GM18858 (cell line): Measurements from ENCODE around the gene ANO8.
"Not testable (repeated sequence)": the region's sequence is repeated elsewhere in the genome, so short reads cannot be mapped to it uniquely, and the experiment has no call there.

ENCODE experiments used
- ATAC-seq: cut with Tn5 transposase; IDR thresholded peaks from one replicate; pipeline ENCODE4 v1.9.1; 2021; ENCODE audit not compliant: unreplicated experiment

The ANO8 gene

DNA sequence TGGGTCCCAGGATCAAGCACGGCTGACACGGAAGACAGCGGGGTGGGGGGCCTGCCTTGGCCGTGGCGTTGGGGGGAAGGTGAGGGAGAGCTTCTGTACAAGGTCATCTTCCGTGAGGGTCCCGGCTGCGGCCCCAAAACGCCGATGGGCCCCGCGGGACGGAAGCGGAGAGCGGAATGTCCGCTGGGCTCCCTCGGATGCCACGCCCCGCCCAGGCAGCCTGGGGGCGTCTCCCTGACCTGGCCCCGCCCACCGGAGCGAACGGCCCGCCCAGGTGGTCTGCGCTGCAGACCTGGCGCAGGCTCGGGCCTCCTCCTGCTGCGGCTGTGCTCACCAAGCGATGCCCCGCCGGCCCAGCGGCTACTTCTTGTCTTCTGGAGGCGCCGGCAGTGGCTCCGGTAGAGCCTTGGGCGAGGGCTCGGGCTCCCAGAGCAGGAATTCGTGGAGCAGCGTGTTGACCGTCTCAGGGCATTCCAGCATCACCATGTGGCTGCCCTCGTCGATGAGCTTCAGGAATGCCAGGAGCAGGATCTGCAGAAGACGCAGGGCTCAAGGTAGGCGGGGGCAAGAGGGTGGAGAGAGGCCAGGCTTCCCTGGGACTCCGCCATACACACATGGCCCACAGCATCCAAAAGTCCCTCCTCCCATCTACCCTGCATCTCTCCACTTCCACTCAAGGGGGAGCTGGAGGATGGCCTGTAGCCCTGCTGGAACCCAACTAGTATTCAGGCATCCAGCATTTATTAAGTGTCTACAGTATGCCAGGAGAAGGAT, 42.2 kb downstream of the ANO8 start:
- no peak for ATAC-seq

DNA sequence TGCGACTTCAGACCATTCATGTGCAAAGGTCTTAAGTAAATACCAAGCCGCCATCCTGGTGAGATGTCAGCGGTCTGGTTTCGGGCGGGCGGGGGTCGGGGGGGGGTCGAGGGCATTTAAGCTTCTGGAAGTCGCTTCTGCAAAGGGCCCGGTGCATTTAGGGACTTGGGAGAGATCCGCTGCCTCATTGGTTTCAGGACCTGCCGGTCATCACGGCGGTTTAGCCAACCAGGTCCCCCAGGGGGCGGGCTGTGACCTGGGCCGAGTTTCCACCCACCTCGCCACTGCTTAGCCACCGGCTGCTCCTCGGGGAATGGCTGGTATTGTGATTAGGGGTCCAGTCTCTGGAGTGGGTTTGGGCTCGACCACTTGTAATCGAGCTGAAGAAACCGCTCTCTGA, 45.2 kb downstream of the ANO8 start:
- ATAC-seq = no peak

DNA sequence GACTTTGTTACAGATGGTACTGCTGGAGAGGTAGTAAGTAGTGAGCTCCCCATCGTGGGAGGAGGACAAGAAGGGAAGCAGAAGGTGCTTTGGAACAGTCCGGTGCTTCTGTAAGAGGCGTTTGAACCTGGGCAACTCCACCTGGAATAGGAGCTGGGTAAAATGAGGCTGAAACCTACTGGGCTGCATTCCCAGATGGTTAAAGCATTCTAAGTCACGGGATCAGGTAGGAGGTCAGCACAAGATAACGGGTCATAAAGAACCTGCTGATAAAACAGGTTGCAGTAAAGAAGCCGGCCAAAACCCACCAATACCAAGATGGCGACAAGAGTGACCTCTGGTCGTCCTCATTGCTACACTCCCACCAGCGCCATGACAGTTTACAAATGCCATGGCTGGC, 47.9 kb downstream of the ANO8 start:
- no peak for ATAC-seq

GRCh38 chr19:17286263-17286662, 48.4 kb downstream of the ANO8 start:
- ATAC-seq = no peak

DNA sequence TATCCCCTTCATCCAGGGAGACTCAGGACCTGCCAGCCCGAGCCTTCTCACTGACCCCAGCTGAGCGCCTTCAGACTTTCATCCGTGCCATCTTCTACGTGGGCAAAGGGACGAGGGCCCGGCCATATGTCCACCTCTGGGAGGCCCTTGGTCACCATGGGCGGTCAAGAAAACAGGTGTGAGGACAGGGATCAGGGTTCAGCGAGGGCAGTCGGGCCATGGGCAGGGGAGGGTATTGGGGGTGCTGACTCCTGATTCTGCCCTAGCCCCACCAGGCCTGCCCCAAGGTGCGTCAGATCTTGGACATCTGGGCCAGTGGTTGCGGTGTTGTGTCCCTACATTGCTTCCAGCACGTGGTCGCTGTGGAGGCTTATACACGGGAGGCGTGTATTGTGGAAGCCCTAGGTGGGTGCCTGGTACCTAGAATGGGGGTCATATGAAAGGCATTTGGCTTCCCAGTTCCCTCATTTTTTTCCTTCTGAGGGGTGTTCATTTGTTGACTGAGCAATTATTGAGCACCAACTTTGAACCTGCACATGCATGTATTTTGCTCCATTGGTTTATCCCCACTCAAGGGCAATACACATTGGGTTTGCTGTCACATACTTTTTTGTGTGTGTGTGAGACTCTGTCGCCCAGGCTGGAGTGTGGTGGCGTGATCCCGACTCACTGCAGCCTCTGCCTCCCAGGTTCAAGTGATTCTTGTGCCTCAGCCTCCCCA, 49.1 kb downstream of the ANO8 start:
- no peak for ATAC-seq

DNA sequence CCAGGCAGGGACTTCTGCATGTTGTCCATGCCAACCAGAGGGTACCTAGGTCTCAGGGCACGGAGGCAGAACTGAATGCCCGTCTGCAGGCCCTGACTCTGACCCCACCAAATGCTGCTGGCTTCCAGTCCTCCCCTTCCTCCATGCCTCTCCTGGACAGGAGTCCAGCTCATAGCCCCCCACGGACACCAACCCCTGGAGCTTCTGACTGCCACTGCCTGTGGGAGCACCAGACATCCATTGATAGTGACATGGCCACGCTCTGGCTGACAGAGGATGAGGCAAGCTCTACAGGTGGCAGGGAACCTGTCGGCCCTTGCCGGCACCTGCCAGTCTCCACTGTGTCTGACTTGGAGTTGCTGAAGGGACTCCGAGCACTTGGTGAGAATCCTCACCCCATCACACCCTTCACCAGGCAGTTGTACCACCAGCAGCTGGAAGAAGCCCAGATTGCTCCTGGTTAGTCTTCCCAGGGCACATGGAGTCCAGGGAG, 51.1 kb downstream of the ANO8 start:
- ATAC-seq = no peak

DNA sequence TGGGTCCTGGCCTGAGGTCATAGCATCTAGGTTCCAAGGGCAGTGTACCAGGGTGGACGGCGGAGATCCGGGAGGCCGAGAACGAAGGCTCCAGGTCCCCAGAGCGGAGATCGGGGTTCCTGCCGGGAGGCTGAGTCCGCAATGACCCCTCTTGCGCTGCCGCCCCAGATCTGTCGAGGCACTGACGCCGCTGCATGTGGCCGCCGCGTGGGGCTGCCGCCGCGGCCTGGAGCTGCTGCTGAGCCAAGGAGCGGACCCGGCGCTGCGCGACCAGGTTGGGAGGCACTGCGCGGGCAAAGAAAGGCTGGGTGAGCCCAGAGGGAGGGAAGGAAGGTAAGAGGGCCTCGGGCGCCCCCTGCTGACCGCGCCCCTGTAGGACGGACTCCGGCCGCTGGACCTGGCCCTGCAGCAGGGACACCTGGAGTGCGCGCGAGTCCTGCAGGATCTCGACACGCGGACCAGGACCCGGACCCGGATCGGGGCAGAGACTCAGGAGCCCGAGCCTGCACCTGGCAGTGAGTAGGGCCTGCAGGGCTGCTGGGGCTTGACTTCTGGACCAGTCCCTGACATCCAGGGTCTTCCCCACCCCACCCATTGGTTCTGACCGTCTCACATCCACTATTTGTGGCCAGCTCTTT, 52.0 kb downstream of the ANO8 start:
- ATAC-seq = no peak

DNA sequence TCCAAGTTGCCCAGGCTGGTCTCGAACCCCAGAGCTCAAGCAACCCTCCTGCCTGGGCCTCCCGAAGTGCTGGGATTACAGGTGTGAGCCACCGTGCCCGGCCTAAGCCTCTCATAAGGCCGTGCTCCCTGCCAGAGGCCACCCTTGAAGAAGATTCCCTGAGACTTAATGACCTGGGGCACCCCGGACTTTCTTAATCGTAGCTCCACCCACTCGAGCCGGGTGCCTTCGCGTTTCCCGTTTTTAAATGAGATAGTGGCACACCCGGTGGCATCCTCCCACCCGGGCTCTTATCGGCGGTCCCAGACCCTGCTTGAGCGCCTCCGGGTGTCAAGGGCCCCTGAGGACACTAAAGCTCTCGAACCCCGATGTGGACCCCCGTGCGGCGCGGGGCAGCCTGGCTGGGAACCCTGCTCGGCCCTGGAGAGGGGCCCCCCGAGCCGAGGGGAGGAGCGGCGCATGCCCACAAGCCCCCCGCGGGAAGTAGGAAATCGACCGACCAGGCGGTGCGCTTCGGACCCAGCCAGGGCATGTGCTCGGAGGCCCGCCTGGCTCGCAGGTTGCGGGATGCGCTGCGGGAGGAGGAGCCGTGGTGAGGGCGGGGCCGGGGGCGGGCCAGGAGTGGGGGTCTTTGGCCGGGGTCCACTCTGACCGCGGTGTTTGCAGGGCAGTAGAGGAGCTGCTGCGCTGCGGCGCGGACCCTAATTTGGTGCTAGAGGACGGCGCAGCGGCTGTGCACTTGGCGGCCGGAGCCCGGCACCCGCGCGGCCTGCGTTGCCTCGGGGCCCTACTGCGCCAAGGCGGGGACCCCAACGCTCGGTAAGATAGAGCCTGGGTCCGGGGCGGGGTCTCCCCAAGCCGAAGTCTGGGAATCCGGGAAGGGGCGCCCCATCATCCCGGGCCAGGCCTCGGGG, 53.0 kb downstream of the ANO8 start, which contains the start of gene ANKLE1:
Gene ANKLE1, plus strand, starts transcription at position 511 of the 914 bp plus-strand sequence. Its CDS starts 20 bp downstream, at position 531.
- ATAC-seq = no peak

DNA sequence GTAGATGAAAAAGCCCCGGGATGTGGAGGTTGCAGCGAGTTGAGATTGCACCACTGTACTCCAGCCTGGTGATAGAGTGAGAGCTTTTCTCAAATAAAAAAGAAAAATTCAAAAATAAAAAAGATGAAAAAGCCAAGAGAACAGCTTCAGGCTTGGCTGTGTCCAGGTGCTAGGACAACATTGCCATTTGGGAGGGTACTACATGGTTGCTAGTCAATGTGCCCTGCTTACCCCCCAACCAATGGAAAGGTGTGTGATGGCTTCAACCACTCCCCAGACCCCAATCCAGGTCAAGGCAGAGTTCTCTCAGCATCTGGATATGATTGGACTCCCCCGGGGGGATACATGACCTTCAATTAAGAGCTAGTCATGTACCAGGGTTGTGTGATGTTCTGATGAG, 55.2 kb downstream of the ANO8 start:
- ATAC-seq = no peak

- no peak for ATAC-seq
Measured at GRCh38 chr19:17275441-17276175, 59.0 kb downstream of the ANO8 start.

DNA sequence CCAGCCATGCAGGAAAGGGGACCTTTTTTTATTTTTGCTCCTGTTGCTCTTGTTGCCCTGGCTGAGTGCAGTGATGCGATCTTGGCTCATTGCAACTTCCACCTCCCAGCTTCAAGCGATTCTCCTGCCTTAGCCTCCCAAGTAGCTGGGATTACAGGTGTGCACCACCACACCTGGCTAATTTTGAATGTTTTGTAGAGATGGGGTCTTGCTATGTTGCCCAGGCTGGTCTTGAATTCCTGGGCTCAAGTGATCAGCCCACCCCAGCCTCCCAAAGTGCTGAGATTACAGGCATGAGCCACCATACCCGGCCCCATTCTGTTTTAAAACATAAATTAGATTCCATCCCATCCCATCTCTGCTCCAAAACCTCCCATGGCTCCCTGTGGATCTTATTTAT, 59.8 kb downstream of the ANO8 start:
- not testable (repeated sequence) for ATAC-seq
